K562 (cell line): ENCODE results near the gene DUSP16. TPM values are rescaled to one million over a fixed set of nuclear protein-coding genes. Genes with fewer than 3 reads are reported as not detected.

Experiments used
- ATAC-seq: fragments of 200-7000 bp; cut with Tn5 transposase; 3 replicates; pipeline ENCODE4 v1.9.1; 2020; ENCODE audit warnings: moderate library complexity
- BruUV-seq: library from RNA; stranded (reverse); fragments of 400-500 nt; replicated peaks from 2 replicates; lab custom pipeline; 2021; lab: Mats Ljungman, UMichigan
- CTCF ChIA-PET: fragments of 300-600 bp; formaldehyde crosslinking; extraction: SDS; loops from one replicate; lab custom pipeline; 2021; ENCODE audit warnings: low intra/inter-chr PET ratio; lab: Yijun Ruan, JAX
- POLR2A ChIA-PET: fragments of 300-600, 350-650 bp; sonication (Branson Sonifier 250); formaldehyde crosslinking; extraction: SDS; loops from one replicate; lab custom pipeline; 2021; ENCODE audit warnings: antibody characterized with exemption, inconsistent platforms; lab: Yijun Ruan, JAX
- DNase-seq, 4 experiments: peaks; one replicate each; pipeline versions ENCODE4 v3.0.0 to v3.0.0-alpha.2; 2011 to 2018; ENCODE audit warnings: low spot score in 3 of 4, mixed read lengths in 3 of 4; ENCODE audit errors: extremely low read depth in 1 of 4
- FAIRE-seq: peaks from 2 replicates; lab custom pipeline; 2011; peaks lifted over from hg19 to GRCh38; lab: Jason Lieb, UNC
- H2AFZ ChIP-seq: 2 replicates; pipeline ENCODE4 v1.6.0; 2011; ENCODE audit warnings: low read depth, low read length, control low read depth, inconsistent platforms
- H3K27ac ChIP-seq: fragments of 200-600 bp; 3 replicates; pipeline ENCODE4 v1.8.0; 2011; ENCODE audit warnings: low read depth, mild to moderate bottlenecking, control low read depth, inconsistent platforms, low read length, moderate library complexity, mixed read lengths; ENCODE audit errors: extremely low read depth
- H3K27me3 ChIP-seq, 2 experiments: fragments of 300-600 bp in 1 of 2; 2 replicates in 1 of 2; 3 replicates in 1 of 2; pipeline versions ENCODE4 v1.6.0 to v1.8.0; 2011; ENCODE audit warnings: inconsistent platforms in 2 of 2, low read length in 2 of 2, mild to moderate bottlenecking in 1 of 2, mixed read lengths in 1 of 2, moderate library complexity in 1 of 2; ENCODE audit not compliant: control insufficient read depth in 2 of 2, insufficient read depth in 2 of 2
- H3K36me3 ChIP-seq: fragments of 300-600 bp; 3 replicates; pipeline ENCODE4 v1.8.0; 2011; ENCODE audit warnings: mild to moderate bottlenecking, low read length, inconsistent platforms; ENCODE audit not compliant: control insufficient read depth, insufficient read depth
- H3K4me1 ChIP-seq, 2 experiments: fragments of 200-600 bp in 1 of 2; replicated peaks in 1 of 2; 2 replicates in 1 of 2; 3 replicates in 1 of 2; pipeline versions ENCODE4 v1.5.1 to v1.8.0; 2011; ENCODE audit warnings: inconsistent platforms in 2 of 2, low read length in 2 of 2, mild to moderate bottlenecking in 1 of 2, mixed read lengths in 1 of 2, moderate library complexity in 1 of 2; ENCODE audit not compliant: control insufficient read depth in 2 of 2, insufficient read depth in 2 of 2
- H3K4me2 ChIP-seq: 2 replicates; pipeline ENCODE4 v1.6.1; 2011; ENCODE audit warnings: low read length, control low read depth, inconsistent platforms, mixed read lengths; ENCODE audit not compliant: insufficient read depth
- H3K4me3 ChIP-seq: fragments of 200-600 bp; sonication (generic), shearing (Covaris generic); 2 replicates; pipeline ENCODE4 v1.5.1; 2016; ENCODE audit warnings: control low read depth, inconsistent platforms
- H3K79me2 ChIP-seq: fragments of 200-600 bp; 3 replicates; pipeline ENCODE4 v1.8.0; 2011; ENCODE audit warnings: low read length, inconsistent platforms; ENCODE audit not compliant: control insufficient read depth, insufficient read depth
- H3K9ac ChIP-seq, 2 experiments: 2 replicates each; pipeline versions ENCODE4 v1.6.0 to v1.6.1; 2011; ENCODE audit warnings: low read depth in 2 of 2, low read length in 2 of 2, control low read depth in 1 of 2, inconsistent platforms in 1 of 2, mild to moderate bottlenecking in 1 of 2, mixed read lengths in 1 of 2; ENCODE audit not compliant: insufficient read depth in 1 of 2
- H3K9me1 ChIP-seq: one replicate; pipeline ENCODE4 v1.6.0; 2011; ENCODE audit warnings: inconsistent platforms, mild to moderate bottlenecking, low read length, moderate library complexity; ENCODE audit not compliant: control insufficient read depth, insufficient read depth
- H3K9me3 ChIP-seq: replicated peaks from 2 replicates; pipeline ENCODE4 v1.5.1; 2011; ENCODE audit warnings: low read depth, low read length, inconsistent platforms; ENCODE audit not compliant: control insufficient read depth, insufficient read depth
- H4K20me1 ChIP-seq: replicated peaks from 2 replicates; pipeline ENCODE4 v1.6.1; 2011; ENCODE audit warnings: low read length, inconsistent platforms, mixed read lengths; ENCODE audit not compliant: control insufficient read depth, insufficient read depth
- JUND ChIP-seq, 2 experiments: IDR thresholded peaks; 2 replicates in 1 of 2; 3 replicates in 1 of 2; pipeline ENCODE4 v1.6.1; 2011; ENCODE audit warnings: borderline replicate concordance in 2 of 2, low read depth in 2 of 2, low read length in 2 of 2, improper control_type of control experiment in 1 of 2, missing biosample characterization in 1 of 2, missing genetic modification characterization in 1 of 2, missing genetic modification reagents in 1 of 2
- KLF10 ChIP-seq: fragments of 250-450 bp; sonication (Bioruptor Pico); IDR thresholded peaks from 2 replicates; pipeline ENCODE4 v1.6.1; 2021; ENCODE audit warnings: matching md5 sums
- PCBP2 ChIP-seq: fragments of 200-400 bp; formaldehyde crosslinking; IDR thresholded peaks from 2 replicates; pipeline ENCODE4 v1.6.1; 2018; ENCODE audit warnings: low read length, low read depth, mild to moderate bottlenecking, moderate library complexity; ENCODE audit not compliant: poor library complexity, severe bottlenecking
- RBM22 ChIP-seq: fragments of 200-400 bp; formaldehyde crosslinking; IDR thresholded peaks from 2 replicates; pipeline ENCODE4 v1.6.1; 2018; ENCODE audit warnings: low read length, low read depth; ENCODE audit not compliant: poor library complexity, severe bottlenecking
- SMAD2 ChIP-seq: fragments of 150-350 bp; IDR thresholded peaks from 2 replicates; pipeline ENCODE4 v1.6.1; 2014; ENCODE audit warnings: low read depth, mild to moderate bottlenecking, low read length
- SMARCB1 ChIP-seq: IDR thresholded peaks from 2 replicates; pipeline ENCODE4 v1.6.1; 2011; ENCODE audit warnings: improper control_type of control experiment, low read depth; ENCODE audit not compliant: insufficient read length
- THRA ChIP-seq: fragments of 450-650 bp; IDR thresholded peaks from 2 replicates; pipeline ENCODE4 v1.6.1; 2017; ENCODE audit warnings: mild to moderate bottlenecking, moderate library complexity
- ZNF197 ChIP-seq: fragments of 200-800 bp; sonication (Bioruptor generic); IDR thresholded peaks from 2 replicates; pipeline ENCODE4 v1.6.1; 2016; ENCODE audit warnings: low read depth, missing genetic modification characterization, missing compliant biosample characterization
- WGBS: fragments of 100-300 bp; shearing (Covaris generic); methylation state at CpG from one replicate; pipeline ENCODE4 v1.1.6; 2016; ENCODE audit warnings: low coverage, mixed read lengths; ENCODE audit not compliant: insufficient coverage; ENCODE audit errors: missing lambda C conversion rate; 5-methylcytosine and 5-hydroxymethylcytosine counted together
- in situ Hi-C: fragments of 300-500 bp; cut with MboI; formaldehyde crosslinking; loops from 4 replicates; pipeline ENCODE4 v1.15.0; 2018; ENCODE audit warnings: inconsistent platforms, mixed read lengths
- intact Hi-C: fragments of 100-400 bp; cut with micrococcal nuclease; formaldehyde crosslinking; loops from 2 replicates; pipeline ENCODE4 v1.14.2; 2022
- polyA plus RNA-seq, 8 experiments: library from polyadenylated mRNA; depleted of rRNA in 4 of 8; stranded (reverse) in 5 of 8; unstranded in 3 of 8; fragments of >200 nt; fragmentation: Nextera tagmentation in 2 of 8; fragmentation: Illumina TruSeq in 1 of 8; extraction: Ambion mirVana in 2 of 8; extraction: Trizol in 1 of 8; gene quantifications; 2 replicates each; pipeline versions ENCODE4 v1.2.1 to v1.2.3, GENCODE V29; 2011 to 2014; ENCODE audit warnings: inconsistent platforms in 1 of 8, missing spikeins in 1 of 8
- total RNA-seq, 7 experiments: library from RNA; depleted of rRNA in 6 of 7; stranded (reverse); fragments of >200 nt in 6 of 7; fragmentation: Illumina TruSeq in 2 of 7; extraction: Trizol in 2 of 7; gene quantifications; 2 replicates each; pipeline versions ENCODE4 v1.2.1 to v1.2.3, GENCODE V29; 2011 to 2021; ENCODE audit warnings: low replicate concordance in 1 of 7

Gene DUSP16
- total and polyA plus RNA-seq, 9 of the 15 experiments (the other 6 are each of a cell fraction or from before 2014, with no cell fraction given): 0.70 to 12.3 (median 5.7) TPM

GRCh38 chr12:12483438-12483837 is 79.2 kb downstream of the DUSP16 start:
- Histone ChIP-seq H3K36me3 (peaks cover 34% of the 10 kb centered on the region), H3K4me1 (no peaks in the 10 kb centered on the region), H3K27ac (no peak overlapping the region), H2AFZ (no peak overlapping the region), H3K9me3 (no peaks in the 10 kb centered on the region), H4K20me1 (no peaks in the 10 kb centered on the region), H3K4me2 (no peak overlapping the region), H3K9me1 (no peaks in the 10 kb centered on the region), H3K4me3 (no peak overlapping the region), H3K9ac (no peak overlapping the region), H3K27me3 (no peaks in the 10 kb centered on the region), H3K79me2 (no peaks in the 10 kb centered on the region)
- intact Hi-C loops (no loop called here), in situ Hi-C loops (no loop called here)
- ChIA-PET CTCF (no interaction called here), POLR2A (no interaction called here)
- ATAC-seq: no peak
- WGBS: 47% methylated on average over 3 of the region's 3 CpGs
- FAIRE-seq: no peak
- BruUV-seq: no TSS peak
- DNase-seq: no peak
- TF ChIP-seq JUND (IDR thresholded peaks at IDR 0.05; ENCODE audit: borderline replicate concordance, low read depth, low read length) (no peak), JUND (tag; IDR thresholded peaks at IDR 0.05; ENCODE audit: borderline replicate concordance, low read depth, low read length) (no peak), SMARCB1 (no peak), KLF10 (CRISPR knock-in tag) (no peak), PCBP2 (no peak)

GRCh38 chr12:12482959-12483358 is 79.7 kb downstream of the DUSP16 start:
- Histone ChIP-seq H3K27me3 (no peaks in the 10 kb centered on the region), H3K4me3 (no peak overlapping the region), H3K27ac (no peak overlapping the region), H3K9me3 (no peaks in the 10 kb centered on the region), H4K20me1 (no peaks in the 10 kb centered on the region), H3K79me2 (no peaks in the 10 kb centered on the region), H3K4me1 (no peaks in the 10 kb centered on the region), H3K36me3 (peaks cover 34% of the 10 kb centered on the region), H3K4me2 (no peak overlapping the region), H3K9ac (no peak overlapping the region), H2AFZ (no peak overlapping the region), H3K9me1 (no peaks in the 10 kb centered on the region)
- in situ Hi-C loops: no loop called here
- intact Hi-C loops: no loop called here
- BruUV-seq: no TSS peak
- WGBS: 88% methylated on average over 6 of the region's 6 CpGs
- CTCF ChIA-PET: no interaction called here
- FAIRE-seq (no peak), DNase-seq (no peak), ATAC-seq (no peak)
- TF ChIP-seq RBM22 (no peak), THRA (no peak), SMAD2 (no peak), ZNF197 (CRISPR knock-in tag) (no peak)
- POLR2A ChIA-PET: interaction anchor here (1.6 kb wide), 1 partner anchor 23 kb away, joined by 3 read pairs; no protein-coding TSS in a partner anchor
